Activated CD4-positive, CD25-positive, alpha-beta regulatory T cell treated with anti-CD3 and anti-CD28 coated beads, Interleukin-2, amount 50 U/mL, for 16 hours (primary cell): ENCODE data around the gene WDR82.

Experiments
- DNase-seq: peaks from one replicate; pipeline ENCODE4 v3.0.0-alpha.2; 2020; ENCODE audit warnings: low read depth, low spot score

WDR82 gene

GRCh38 chr3:52225452-52226228 is 52.8 kb downstream of the WDR82 start, which contains the start of gene TLR9:
TSS of gene TLR9 (minus strand) at chr3:52225645. CDS start at chr3:52225529, 116 bp downstream.
- DNase-seq, result no peak

GRCh38 chr3:52223449-52224408 is 54.7 kb downstream of the WDR82 start:
- no peak for DNase-seq

DNA sequence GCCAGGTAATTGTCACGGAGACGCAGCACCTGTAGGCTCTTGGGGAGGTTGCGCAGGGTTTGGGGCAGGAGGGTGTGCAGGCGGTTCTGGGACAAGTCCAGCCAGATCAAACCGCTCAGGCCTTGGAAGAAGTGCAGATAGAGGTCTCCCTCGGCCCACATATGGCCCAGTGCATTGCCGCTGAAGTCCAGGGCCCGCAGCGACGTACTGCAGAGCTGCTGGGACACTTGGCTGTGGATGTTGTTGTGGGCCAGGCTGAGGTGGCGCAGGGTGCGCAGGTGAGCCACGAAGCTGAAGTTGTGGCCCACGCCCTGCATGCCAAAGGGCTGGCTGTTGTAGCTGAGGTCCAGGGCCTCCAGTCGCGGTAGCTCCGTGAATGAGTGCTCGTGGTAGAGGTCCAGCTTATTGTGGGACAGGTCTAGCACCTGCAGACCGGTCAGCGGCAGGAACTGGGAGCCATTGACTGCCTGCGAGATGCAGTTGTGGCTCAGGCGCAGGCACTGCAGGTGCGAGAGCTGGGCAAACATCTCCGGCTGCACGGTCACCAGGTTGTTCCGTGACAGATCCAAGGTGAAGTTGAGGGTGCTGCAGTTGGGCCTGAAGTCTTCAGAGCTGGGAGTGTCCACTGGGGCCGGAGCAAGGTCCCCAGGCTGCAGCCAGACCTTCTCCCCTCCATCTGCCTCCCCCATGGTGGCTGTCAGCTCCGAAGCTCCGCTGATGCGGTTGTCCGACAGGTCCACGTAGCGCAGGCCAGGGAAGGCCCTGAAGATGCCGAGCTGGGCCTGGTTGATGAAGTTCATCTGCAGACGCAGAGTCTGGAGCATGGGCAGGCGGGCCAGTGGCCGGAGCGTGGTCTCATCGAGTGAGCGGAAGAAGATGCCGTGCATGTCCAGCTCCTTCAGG is 55.9 kb downstream of the WDR82 start:
- DNase-seq, result no peak

- DNase-seq, result no peak
Observed at GRCh38 chr3:52221563-52222318, 56.7 kb downstream of the WDR82 start.

GRCh38 chr3:52221141-52221562 is 57.3 kb downstream of the WDR82 start:
- DNase-seq, result no peak

GRCh38 chr3:52220380-52221026 is 57.9 kb downstream of the WDR82 start:
- DNase-seq, result peak; percentile 80

GRCh38 chr3:52218937-52219650 is 59.4 kb downstream of the WDR82 start:
- no peak for DNase-seq

DNA sequence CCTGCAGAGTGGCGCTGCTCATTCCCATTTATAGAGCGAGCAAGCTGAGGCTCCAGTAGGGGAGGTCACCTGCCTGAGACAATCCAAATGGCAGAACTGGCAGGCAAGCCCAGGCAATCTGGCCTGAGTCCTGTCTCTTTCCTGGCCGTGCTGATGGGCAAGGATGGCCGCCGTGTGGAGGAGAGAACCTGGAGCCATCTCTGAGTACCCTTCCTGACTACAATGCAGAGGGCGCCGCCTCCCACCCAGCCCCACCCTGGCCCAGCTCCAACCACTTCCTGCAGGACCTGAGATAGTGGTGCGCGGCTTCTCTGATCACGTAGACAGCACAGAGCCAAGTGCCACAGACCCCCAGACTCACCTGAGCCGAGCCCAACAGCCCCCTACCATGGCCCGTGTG is 60.0 kb downstream of the WDR82 start:
- DNase-seq, result no peak

- DNase-seq, result no peak
Observed at GRCh38 chr3:52218026-52218425, 60.4 kb downstream of the WDR82 start.

- DNase-seq, result no peak
Observed at GRCh38 chr3:52217409-52217805, 61.0 kb downstream of the WDR82 start.

DNA sequence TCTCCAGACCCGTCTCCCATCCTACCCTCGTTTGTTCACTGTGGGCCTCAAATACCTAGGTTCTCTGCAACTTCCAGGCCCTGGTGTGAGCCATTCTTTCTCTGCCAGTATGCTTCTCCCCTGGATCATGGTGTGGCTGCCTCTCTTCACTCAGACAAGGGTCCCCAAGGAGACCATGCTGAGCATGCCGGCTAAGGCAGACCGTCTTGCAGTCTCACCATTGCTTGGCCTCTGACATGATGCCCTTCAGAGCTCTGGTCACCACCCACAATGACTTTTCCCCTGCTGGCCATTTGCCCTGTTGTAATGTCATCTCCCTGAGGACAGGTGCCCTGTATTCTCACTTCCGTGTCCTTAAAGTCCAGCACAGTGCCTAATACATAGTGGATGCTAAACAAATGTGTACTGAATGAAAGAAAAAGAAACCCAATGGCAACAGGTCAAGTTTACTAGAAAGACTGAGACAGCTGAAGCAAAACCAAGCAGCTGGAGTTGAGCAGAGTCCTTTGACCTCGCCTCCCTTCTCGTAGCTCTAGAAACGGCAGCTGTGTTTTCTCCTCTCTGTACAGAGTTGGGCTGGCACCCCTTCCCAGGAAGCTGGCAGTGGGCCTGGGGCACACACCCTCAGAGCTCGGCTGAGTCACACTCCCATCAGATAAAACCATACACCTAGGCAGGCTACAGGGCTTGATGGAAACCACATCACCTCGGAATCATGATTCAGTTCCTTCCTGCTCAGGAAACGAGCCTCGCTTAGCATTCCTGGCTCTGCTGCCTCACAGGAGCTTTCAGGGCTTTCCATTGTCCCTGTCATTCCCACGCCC is 61.7 kb downstream of the WDR82 start:
- no peak for DNase-seq

- DNase-seq, result no peak
Observed at GRCh38 chr3:52215351-52215750, 63.1 kb downstream of the WDR82 start.

DNA sequence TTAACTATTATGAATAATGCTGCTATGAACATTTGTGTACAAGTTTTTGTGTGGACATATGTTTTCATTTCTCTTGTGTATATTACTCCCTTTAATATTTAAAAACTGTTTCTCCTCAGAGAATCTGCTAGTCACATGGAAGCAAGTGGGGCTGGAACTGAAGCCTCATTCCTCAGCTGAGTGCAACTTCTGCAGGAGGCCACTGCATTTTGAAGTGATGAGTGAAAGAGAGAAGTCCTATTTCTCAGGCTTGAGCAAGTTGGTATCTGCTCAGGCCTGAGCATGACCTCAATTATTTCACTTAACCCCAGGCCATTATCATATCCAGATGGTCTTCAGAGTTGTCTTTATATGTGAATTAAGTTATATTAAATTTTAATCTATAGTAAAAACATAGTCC is 64.5 kb downstream of the WDR82 start:
- no peak for DNase-seq

DNA sequence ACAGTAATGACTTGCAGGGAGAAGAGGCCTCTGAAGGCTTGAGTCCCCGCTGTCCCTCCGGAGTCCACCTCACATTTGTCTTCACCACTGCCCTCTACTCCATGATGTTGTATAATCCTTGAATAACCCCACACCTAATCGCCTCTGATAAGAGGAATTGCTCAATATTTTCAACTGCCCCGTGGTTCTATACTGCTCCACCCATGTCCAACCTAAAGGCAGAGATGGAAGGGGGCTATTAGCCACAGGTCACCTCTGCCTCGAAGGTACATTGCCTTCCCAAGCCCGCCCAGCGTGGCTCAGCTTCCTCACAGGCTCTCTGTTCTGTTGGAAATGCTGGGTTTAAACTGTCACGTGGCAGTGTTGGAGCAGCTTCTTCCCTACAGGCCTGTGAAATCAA is 65.4 kb downstream of the WDR82 start:
- no peak for DNase-seq

DNA sequence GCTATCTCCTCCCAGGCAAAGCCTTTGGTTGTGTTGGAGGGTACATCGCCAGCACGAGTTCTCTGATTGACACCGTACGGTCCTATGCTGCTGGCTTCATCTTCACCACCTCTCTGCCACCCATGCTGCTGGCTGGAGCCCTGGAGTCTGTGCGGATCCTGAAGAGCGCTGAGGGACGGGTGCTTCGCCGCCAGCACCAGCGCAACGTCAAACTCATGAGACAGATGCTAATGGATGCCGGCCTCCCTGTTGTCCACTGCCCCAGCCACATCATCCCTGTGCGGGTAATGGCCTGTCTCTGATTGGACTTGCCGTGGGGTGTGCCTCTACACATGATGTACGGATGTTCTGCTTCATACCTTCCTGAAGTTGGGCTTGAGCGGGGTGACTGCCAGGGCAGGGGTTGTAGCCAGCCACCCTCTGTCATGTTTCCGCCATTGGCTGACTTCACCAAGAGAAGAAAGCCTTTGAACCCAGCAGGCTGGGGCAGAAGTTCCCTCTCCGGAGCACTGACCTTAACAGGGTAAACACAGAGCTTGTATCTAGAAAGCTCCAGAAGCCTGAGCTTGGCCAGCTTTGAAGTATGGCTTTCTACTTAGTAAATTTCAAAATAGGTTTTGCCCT is 67.1 kb downstream of the WDR82 start:
- no peak for DNase-seq

- no peak for DNase-seq
Observed at GRCh38 chr3:52210550-52211046, 67.9 kb downstream of the WDR82 start.

DNA sequence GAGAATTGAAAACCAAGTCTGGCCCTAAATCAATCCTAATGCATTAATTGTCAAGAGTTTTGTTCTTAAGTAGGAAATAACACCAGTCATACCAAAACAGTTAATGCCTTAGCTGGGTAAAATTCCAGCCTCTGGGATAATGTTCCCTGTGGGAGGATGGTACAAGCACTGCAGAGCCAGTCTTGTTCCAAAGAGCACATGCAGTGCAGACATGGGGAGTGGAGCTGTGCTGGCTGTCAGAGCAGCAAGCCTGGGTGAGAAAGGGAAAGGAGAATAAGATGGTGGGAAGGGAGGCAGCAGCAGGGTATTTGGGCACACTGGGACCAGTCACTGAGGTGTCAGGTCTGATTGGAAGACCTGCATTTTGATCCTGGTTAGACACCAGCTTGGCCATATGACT is 68.4 kb downstream of the WDR82 start:
- no peak for DNase-seq

- DNase-seq, result no peak
Observed at GRCh38 chr3:52208556-52208955, 69.9 kb downstream of the WDR82 start.
